Heart left ventricle (tissue), 16 donors: Measurements from ENCODE around the gene ETNK2. TPM values are rescaled to one million over a fixed set of nuclear protein-coding genes. Genes with fewer than 3 reads are reported as not detected.

Source experiments
- ATAC-seq, 4 donors: fragments of 200-7000 bp; cut with Tn5 transposase; one replicate each; pipeline ENCODE4 v1.9.1; 2020 to 2022; ENCODE audit warnings: moderate library complexity in 4 of 4, mild to moderate bottlenecking in 3 of 4, moderate number of reproducible peaks in 1 of 4
- DNase-seq, 5 donors: peaks; one replicate each; pipeline ENCODE4 v3.0.0-alpha.2; 2020
- H3K27ac ChIP-seq, 12 donors: fragments of 200-600 bp; sonication (generic) in 4 of 12; one replicate each; pipeline versions ENCODE4 v1.5.0 to v1.8.0; 2016 to 2022; ENCODE audit warnings: mild to moderate bottlenecking in 2 of 12
- H3K27me3 ChIP-seq, 9 donors: fragments of 200-600 bp; sonication (generic) in 2 of 9; one replicate each; pipeline versions ENCODE4 v1.5.1 to v1.8.0; 2016 to 2022; ENCODE audit warnings: mild to moderate bottlenecking in 3 of 9
- H3K36me3 ChIP-seq, 9 donors: fragments of 200-600 bp; sonication (generic) in 2 of 9; one replicate each; pipeline versions ENCODE4 v1.5.0 to v1.8.0; 2018 to 2022; ENCODE audit warnings: mild to moderate bottlenecking in 2 of 9
- H3K4me1 ChIP-seq, 12 donors: fragments of 200-600 bp; sonication (generic) in 4 of 12; one replicate each; pipeline versions ENCODE4 v1.5.0 to v1.8.0; 2016 to 2022; ENCODE audit warnings: mild to moderate bottlenecking in 3 of 12
- H3K4me3 ChIP-seq, 12 donors: fragments of 200-600 bp; sonication (generic) in 4 of 12; one replicate each; pipeline versions ENCODE4 v1.5.0 to v1.8.0; 2017 to 2022; ENCODE audit warnings: mild to moderate bottlenecking in 9 of 12, moderate library complexity in 4 of 12
- H3K9me3 ChIP-seq, 12 donors: fragments of 200-600 bp; sonication (generic) in 4 of 12; one replicate each; pipeline versions ENCODE4 v1.5.0 to v1.8.0; 2016 to 2022; ENCODE audit warnings: mild to moderate bottlenecking in 1 of 12
- CTCF ChIP-seq, 12 donors: fragments of 200-600 bp; sonication (generic) in 4 of 12; IDR thresholded peaks; one replicate each; pipeline versions ENCODE4 v1.5.0 to v1.8.0; 2018 to 2022; ENCODE audit warnings: antibody characterized with exemption in 12 of 12, mild to moderate bottlenecking in 5 of 12
- POLR2A ChIP-seq, 2 donors: fragments of 450-650 bp; IDR thresholded peaks; one replicate each; pipeline ENCODE4 v1.6.1; 2017; ENCODE audit warnings: antibody characterized with exemption in 2 of 2, mild to moderate bottlenecking in 2 of 2, moderate library complexity in 2 of 2
- WGBS, 4 donors: extraction: QIAGEN DNeasy Blood & Tissue Kit in 2 of 4; methylation state at CpG; one replicate each; pipeline versions ENCODE4 v1.1.5 to v1.1.7; 2013 to 2018; 5-methylcytosine and 5-hydroxymethylcytosine counted together
- intact Hi-C, 10 donors: fragments of 100-400 bp; cut with DNase I; formaldehyde crosslinking; loops; one replicate each; pipeline versions ENCODE4 v1.11.1 to v1.14.2; 2022
- polyA plus RNA-seq, 2 donors: library from polyadenylated mRNA; stranded (reverse); fragments of 200-250 nt; gene quantifications; one replicate each; pipeline ENCODE4 v1.2.3, GENCODE V29; 2013
- total RNA-seq, 9 donors: library from RNA; depleted of rRNA in 2 of 9; stranded (reverse); fragments of >200 nt in 2 of 9; fragmentation: NEBNext Ultra II Directional in 3 of 9; extraction: Animal tissue kit (Norgen Biotek cat#: 25700) in 3 of 9; gene quantifications; one replicate each; pipeline versions ENCODE4 v1.1.0 to v1.2.4, GENCODE V29; 2016 to 2023
- donor health status: ischemic (EF 13 %, LVEDD 7.1; RV severe dilation, severe dysfunction).
- donor health status: healthy with polysubstance abuse.
- donor health status: DM: no; HTN: yes; CAD: no.
- donor health status: DM: no; HTN: no; CAD: no.
- donor health status: ischemic (EF 25% LVEDD 6.9; RV normal size, moderate dysfunction).
- donor health status: ischemic (EF 25% LVEDD 5.7; RV mildly dilated, moderate dysfunction).
- donor health status: healthy.
- donor health status: DM: yes; HTN: yes; CAD: no.
- donor health status: ischemic (EF 35%, LVEDD 5.7; RV mildly dilated, moderate dysfunction).
- donor health status: nonischemic (EF 11% LVEDD 7.7; RV severe dilation, severe dysfunction).
- donor health status: DM: yes; HTN: yes; CAD: no.
- donor health status: PGD.
- donor health status: ischemic (EF 29% LVEDD 5.4; RV normal size, mild dysfunction).
- donor health status: nonischemic (EF 23%, LVEDD 6.1; RV moderate dilation, normal function).

The ETNK2 gene
- total and polyA plus RNA-seq, 11 donors = 1.1 to 16.3 (median 3.0) TPM

GRCh38 chr1:204145033-204145504 is 6.8 kb downstream of the ETNK2 start:
- Histone ChIP-seq H3K9me3 (no peaks in the 10 kb centered on the region), H3K4me3 (no peak overlapping the region), H3K27me3 (no peaks in the 10 kb centered on the region), H3K36me3 (peaks cover 0 to 4% (median 0%) of the 10 kb centered on the region in 9 donors), H3K4me1 (peaks cover 0 to 2% (median 0%) of the 10 kb centered on the region in 12 donors), H3K27ac (no peak overlapping the region)
- TF ChIP-seq CTCF (IDR thresholded peaks at IDR 0.05) = no peak
- TF ChIP-seq POLR2A (IDR thresholded peaks at IDR 0.05) = no peak
- intact Hi-C loops = no loop called here
- DNase-seq = peak in 3 of 5 donors; percentile 1 to 7 (median 1)
- WGBS, 4 donors = 75 to 92% (median 85%) methylated on average over 4 of the region's 4 CpGs
- no peak for ATAC-seq

- no peak overlapping the region for H3K27ac ChIP-seq
- WGBS, 4 donors = 69 to 82% (median 77%) methylated on average over 14 of the region's 14 CpGs
- no peaks in the 10 kb centered on the region for H3K4me1 ChIP-seq
- no peaks in the 10 kb centered on the region for H3K9me3 ChIP-seq
- ATAC-seq (no peak), DNase-seq (no peak)
- no peaks in the 10 kb centered on the region for H3K27me3 ChIP-seq
- TF ChIP-seq CTCF (IDR thresholded peaks at IDR 0.05) (no peak), POLR2A (IDR thresholded peaks at IDR 0.05) (no peak)
- intact Hi-C loops = no loop called here
- peaks cover 0 to 14% (median 0%) of the 10 kb centered on the region in 9 donors for H3K36me3 ChIP-seq
- no peak overlapping the region for H3K4me3 ChIP-seq
These were observed 8.4 kb downstream of the ETNK2 start for GRCh38 chr1:204143276-204144041.

GRCh38 chr1:204142032-204142974 is 9.5 kb downstream of the ETNK2 start:
- Histone ChIP-seq H3K9me3 (no peaks in the 10 kb centered on the region), H3K27ac (no peak overlapping the region), H3K36me3 (peaks cover 0 to 14% (median 0%) of the 10 kb centered on the region in 9 donors), H3K4me3 (no peak overlapping the region), H3K27me3 (no peaks in the 10 kb centered on the region), H3K4me1 (no peaks in the 10 kb centered on the region)
- ATAC-seq (no peak), DNase-seq (no peak)
- WGBS, 4 donors = 88 to 93% (median 91%) methylated on average over 5 of the region's 5 CpGs
- TF ChIP-seq POLR2A (IDR thresholded peaks at IDR 0.05) (no peak), CTCF (IDR thresholded peaks at IDR 0.05) (no peak)
- intact Hi-C loops = no loop called here

- Histone ChIP-seq H3K36me3 (peaks cover 0 to 14% (median 0%) of the 10 kb centered on the region in 9 donors), H3K27ac (no peak overlapping the region), H3K4me1 (no peaks in the 10 kb centered on the region), H3K4me3 (no peak overlapping the region), H3K9me3 (no peaks in the 10 kb centered on the region), H3K27me3 (no peaks in the 10 kb centered on the region)
- no peak for TF ChIP-seq CTCF (IDR thresholded peaks at IDR 0.05)
- TF ChIP-seq POLR2A (IDR thresholded peaks at IDR 0.05) = no peak
- WGBS, 4 donors = 93 to 97% (median 94%) methylated on average over 3 of the region's 3 CpGs
- intact Hi-C loops = no loop called here
- ATAC-seq (no peak), DNase-seq (no peak)
These were observed 10.7 kb downstream of the ETNK2 start for GRCh38 chr1:204141131-204141530.
